DMS153 (cell line): ENCODE data around the gene SLC17A9.

Source experiments
- DNase-seq: peaks from one replicate; lab custom pipeline; 2025; lab: John Stamatoyannopoulos, UW

Gene SLC17A9

DNA sequence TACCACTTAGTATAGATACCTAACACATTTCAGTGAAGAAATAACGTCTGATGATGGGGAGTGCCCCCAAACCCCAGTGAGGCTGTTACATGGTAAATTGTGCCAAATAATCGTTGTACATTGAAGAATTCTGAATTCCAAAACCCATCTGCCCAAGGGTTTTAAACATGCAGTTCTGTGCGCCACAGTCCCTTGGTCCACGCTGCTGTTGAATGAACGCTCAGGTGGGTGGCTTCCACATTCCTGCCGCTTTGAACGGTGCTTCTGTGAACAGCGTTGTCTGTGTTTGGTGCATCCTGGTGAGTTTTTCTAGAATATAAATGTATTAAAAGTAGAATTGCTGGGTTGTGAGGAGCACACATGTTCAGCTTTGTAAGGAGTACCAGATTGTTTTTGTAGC, 11.6 kb upstream of the SLC17A9 start:
- DNase-seq = no peak

DNA sequence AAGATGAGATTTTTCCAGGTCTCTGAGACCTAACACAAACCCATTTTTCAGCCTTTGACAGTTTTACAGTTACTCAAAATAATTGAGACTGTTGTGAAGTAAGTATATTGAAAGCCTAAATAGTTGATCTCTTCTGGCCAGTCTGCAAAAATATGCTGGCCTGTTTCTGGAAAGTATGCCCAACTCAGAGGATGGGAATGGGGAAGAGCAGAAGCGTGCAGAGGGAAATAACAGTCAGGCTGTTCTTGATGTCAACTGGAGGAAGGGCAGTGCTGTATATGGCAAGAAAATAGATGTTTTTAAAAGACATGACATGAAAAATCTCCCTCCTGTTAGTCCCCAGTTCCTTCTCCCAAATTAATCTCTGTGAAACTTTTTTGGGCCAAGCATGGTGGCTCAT, 10.7 kb upstream of the SLC17A9 start:
- DNase-seq = no peak

GRCh38 chr20:62942456-62942855, 10.1 kb upstream of the SLC17A9 start:
- no peak for DNase-seq

GRCh38 chr20:62943396-62943795, 9.1 kb upstream of the SLC17A9 start:
- DNase-seq = no peak

DNA sequence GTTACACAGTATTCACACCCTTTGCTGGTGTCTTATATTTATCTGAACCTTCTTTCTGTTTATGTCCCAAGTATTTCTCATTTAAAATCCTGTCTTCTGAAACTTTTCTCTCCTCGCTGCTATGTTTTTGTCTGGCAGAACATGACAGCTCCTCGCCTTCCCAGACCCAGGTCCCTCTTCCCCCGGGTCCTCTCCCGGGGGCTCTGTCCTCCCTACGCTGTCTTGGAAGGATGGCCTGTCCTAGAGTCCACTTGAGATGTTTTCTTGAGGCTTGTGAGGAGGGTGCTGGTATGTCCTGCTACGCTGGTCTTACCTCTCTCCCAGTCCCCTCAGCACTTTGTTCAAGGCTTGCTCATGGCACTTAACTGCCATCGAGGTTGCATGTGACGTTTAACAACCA, 8.3 kb upstream of the SLC17A9 start:
- DNase-seq = no peak

GRCh38 chr20:62944746-62945145, 7.8 kb upstream of the SLC17A9 start:
- no peak for DNase-seq

DNA sequence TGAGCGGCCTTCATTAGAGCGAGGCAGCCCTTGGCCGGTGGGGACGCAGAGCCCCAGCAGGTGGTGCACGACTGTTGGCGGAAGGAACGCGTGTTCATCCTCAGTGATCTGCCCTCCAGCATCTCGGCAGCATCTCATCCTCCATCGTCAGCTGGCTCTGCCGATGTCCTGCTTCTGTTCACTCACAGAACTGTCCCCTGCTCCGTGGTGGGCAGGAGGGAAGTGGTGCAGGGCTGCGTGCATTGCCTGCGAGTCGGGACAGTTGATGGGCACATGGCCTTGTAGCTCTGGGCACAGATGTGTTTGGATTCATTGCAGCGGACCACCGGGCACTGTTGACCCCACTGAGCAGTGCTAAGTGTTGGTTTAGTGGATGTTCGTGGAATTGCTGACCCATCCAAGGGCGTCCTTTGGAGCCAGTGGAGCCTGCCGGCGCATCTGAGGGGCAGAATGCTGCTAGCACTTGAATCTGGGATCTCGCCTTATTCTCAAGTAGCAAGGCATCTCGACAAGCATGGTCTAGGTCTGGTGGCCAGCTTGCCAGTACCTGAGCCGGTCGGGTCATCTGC, 6.7 kb upstream of the SLC17A9 start:
- no peak for DNase-seq

GRCh38 chr20:62946918-62947317, 5.6 kb upstream of the SLC17A9 start:
- no peak for DNase-seq

GRCh38 chr20:62947532-62948300, 4.8 kb upstream of the SLC17A9 start:
- no peak for DNase-seq

- DNase-seq = no peak
Measured at GRCh38 chr20:62949153-62949821, 3.2 kb upstream of the SLC17A9 start.

DNA sequence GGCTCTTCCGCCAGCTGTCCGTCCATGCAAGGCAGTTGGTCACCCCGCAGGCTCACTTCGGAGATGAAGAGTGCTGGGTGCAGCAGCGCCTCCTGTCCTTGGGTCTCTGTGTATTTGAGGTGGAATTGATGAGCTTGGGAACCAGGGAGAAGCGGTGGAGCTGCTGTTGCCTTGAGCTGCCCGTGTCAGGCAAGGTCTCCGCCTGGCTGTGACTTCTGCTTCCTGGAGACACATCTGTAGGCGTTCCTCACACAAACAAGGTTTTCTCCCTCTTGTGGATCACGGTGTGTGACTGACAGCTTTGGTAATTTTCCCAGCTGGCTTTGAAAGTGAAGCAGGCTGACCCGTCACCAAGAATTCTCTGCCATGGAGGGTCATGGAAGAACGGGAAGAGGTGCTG, 2.5 kb upstream of the SLC17A9 start:
- DNase-seq = no peak

DNA sequence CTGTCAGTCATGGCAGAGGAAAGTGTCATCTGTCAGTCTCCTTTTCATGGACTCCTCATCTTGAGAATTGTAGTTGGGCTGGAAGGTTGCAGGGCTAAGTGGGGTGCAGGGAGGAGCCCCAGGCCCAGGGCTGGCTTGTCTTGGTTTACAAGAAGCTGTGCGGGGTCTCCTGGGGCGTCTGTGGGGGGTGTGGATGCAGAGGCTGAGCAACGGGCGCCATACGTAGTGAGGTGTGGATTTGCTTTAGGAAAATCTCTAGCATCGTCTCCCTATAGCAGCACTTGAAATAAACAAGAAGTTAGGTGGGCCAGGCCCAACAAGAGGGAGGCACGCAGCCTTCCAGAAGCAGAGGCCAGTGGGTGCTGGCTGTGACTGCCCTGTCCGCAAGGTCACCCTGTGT, 1.8 kb upstream of the SLC17A9 start:
- DNase-seq = no peak

GRCh38 chr20:62951143-62951895, 1.2 kb upstream of the SLC17A9 start:
- no peak for DNase-seq

DNA sequence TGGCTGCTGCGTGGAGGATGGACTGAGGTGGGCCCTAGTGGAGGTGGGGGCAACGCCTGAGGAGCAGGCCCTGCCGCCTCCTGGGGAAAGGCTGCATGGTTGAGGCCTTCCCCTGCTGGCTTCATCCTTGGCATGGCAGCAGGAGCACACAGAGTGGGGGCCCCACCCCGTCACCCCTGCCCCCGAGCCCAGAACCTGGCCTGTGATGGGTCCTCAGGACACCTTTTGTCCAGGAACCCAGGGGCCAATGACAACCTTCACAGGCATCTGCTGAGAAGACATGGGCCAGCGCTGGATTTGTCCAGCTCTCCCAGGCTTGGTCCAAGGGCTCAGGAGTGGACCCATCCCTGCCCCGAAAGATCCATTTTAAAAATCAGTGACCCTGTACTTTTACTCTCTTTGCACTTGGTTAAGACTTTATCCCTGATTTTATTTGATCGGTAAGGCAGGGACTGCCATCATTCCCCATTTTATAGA, 575 bp upstream of the SLC17A9 start:
- no peak for DNase-seq

- DNase-seq = no peak
Measured at GRCh38 chr20:62952968-62953838, 694 bp downstream of the SLC17A9 start.

GRCh38 chr20:62953839-62954703, 1.6 kb downstream of the SLC17A9 start:
- DNase-seq = peak; percentile 79

GRCh38 chr20:62955519-62956386, 3.2 kb downstream of the SLC17A9 start:
- DNase-seq = no peak

DNA sequence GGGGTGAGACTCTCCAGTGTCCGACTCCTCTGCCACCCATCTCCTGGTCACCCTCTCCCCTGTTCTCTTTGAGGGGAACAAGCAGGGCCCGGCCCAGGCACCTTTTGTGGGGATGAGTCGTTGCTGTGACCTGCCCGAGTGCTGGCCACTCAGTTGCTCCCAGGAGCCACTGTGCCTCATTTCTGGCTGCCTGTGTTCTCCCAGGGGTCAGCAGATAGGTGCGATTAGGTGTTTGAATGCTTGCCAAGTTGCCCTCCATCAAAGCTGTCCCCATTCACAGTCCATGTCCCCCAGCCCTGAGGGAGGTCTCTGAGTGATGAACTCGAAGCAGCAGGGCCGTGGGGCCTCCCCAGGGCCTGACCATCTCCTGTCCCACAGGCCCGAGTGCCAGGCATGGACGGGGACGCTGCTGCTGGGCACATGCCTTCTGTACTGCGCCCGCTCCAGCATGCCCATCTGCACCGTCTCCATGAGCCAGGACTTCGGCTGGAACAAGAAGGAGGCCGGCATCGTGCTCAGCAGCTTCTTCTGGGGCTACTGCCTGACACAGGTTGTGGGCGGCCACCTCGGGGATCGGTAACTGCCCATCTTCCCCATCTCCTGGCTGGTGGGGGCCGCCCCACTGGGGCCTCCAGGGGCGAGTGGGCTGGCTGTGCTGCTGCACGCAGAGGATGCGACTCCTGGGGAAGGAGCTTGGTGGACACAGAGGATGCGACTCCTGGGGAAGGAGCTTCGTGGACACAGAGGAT, 4.1 kb downstream of the SLC17A9 start:
- DNase-seq = no peak
